Neural cell (in vitro differentiated cells): ENCODE measurements around the gene CTDSPL.

Experiments used
- CTCF ChIP-seq: fragments of 450-650 bp; IDR thresholded peaks from 2 replicates; pipeline ENCODE4 v1.5.1; 2014; ENCODE audit warnings: antibody characterized with exemption, mild to moderate bottlenecking, moderate library complexity; ENCODE audit not compliant: poor library complexity, severe bottlenecking
- EP300 ChIP-seq: fragments of 450-650 bp; conservative IDR thresholded peaks from 2 replicates; pipeline ENCODE4 v1.6.1; 2014; ENCODE audit warnings: antibody characterized with exemption, mild to moderate bottlenecking, moderate library complexity; ENCODE audit not compliant: poor library complexity, severe bottlenecking
- MXI1 ChIP-seq: fragments of 450-650 bp; conservative IDR thresholded peaks from 2 replicates; pipeline ENCODE4 v1.6.1; 2014; ENCODE audit warnings: antibody characterized with exemption, mild to moderate bottlenecking; ENCODE audit not compliant: poor library complexity, severe bottlenecking
- POLR2AphosphoS5 ChIP-seq: IDR thresholded peaks from 2 replicates; pipeline ENCODE4 v1.6.1; 2012
- RAD21 ChIP-seq: fragments of 450-650 bp; conservative IDR thresholded peaks from 2 replicates; pipeline ENCODE4 v1.6.1; 2014; ENCODE audit warnings: antibody characterized with exemption, mild to moderate bottlenecking, moderate library complexity
- REST ChIP-seq: IDR thresholded peaks from 2 replicates; pipeline ENCODE4 v1.6.1; 2012; ENCODE audit warnings: borderline replicate concordance
- SMC3 ChIP-seq: fragments of 450-650 bp; conservative IDR thresholded peaks from 2 replicates; pipeline ENCODE4 v1.6.1; 2014; ENCODE audit warnings: antibody characterized with exemption, mild to moderate bottlenecking, moderate library complexity; ENCODE audit not compliant: poor library complexity
- TAF1 ChIP-seq: IDR thresholded peaks from 2 replicates; pipeline ENCODE4 v1.6.1; 2012; ENCODE audit warnings: low read depth

- TF ChIP-seq TAF1 (no peak), REST (no peak), CTCF (no peak), POLR2AphosphoS5 (no peak), RAD21 (no peak), SMC3 (no peak), MXI1 (no peak), EP300 (no peak)
These were observed 101.3 kb downstream of the CTDSPL start for GRCh38 chr3:37963016-37963415.
